Activated CD4-positive, alpha-beta memory T cell treated with anti-CD3 and anti-CD28 coated beads for 36 hours (primary cell): ENCODE data around the gene UQCRH. TPM values are rescaled to one million over a fixed set of nuclear protein-coding genes. Genes with fewer than 3 reads are reported as not detected.

Source experiments
- CTCF ChIA-PET: fragments of 350-600 bp; sonication (Branson Sonifier 250); formaldehyde crosslinking; loops from one replicate; lab custom pipeline; 2021; ENCODE audit warnings: antibody characterized with exemption, inconsistent platforms; lab: Charles Lee
- POLR2A ChIA-PET: fragments of 350-600 bp; sonication (Branson Sonifier 250); formaldehyde crosslinking; loops from one replicate; lab custom pipeline; 2021; ENCODE audit warnings: antibody characterized with exemption; lab: Charles Lee
- DNase-seq: peaks from one replicate; pipeline ENCODE4 v3.0.0-alpha.2; 2020
- H3K27ac Mint-ChIP-seq: one replicate; pipeline ENCODE4 v1.8.0; 2021; ENCODE audit warnings: mixed read lengths
- H3K27me3 Mint-ChIP-seq: one replicate; pipeline ENCODE4 v1.8.0; 2021; ENCODE audit warnings: mixed read lengths
- H3K36me3 Mint-ChIP-seq: one replicate; pipeline ENCODE4 v1.8.0; 2021; ENCODE audit warnings: mixed read lengths
- H3K4me1 Mint-ChIP-seq: one replicate; pipeline ENCODE4 v1.8.0; 2021; ENCODE audit warnings: low read depth, mixed read lengths
- H3K4me3 Mint-ChIP-seq: one replicate; pipeline ENCODE4 v1.8.0; 2021; ENCODE audit warnings: mild to moderate bottlenecking, mixed read lengths
- H3K9me3 Mint-ChIP-seq: one replicate; pipeline ENCODE4 v1.8.0; 2021; ENCODE audit warnings: mixed read lengths
- intact Hi-C: fragments of 100-400 bp; cut with micrococcal nuclease; formaldehyde crosslinking; loops from one replicate; pipeline ENCODE4 v1.15.1; 2023
- total RNA-seq, 2 experiments: library from RNA; stranded (reverse); gene quantifications; one replicate each; pipeline ENCODE4 v1.2.3, GENCODE V29; 2021

The UQCRH gene
- 100 to 1,000 TPM; 351 to 353 TPM for total RNA-seq

DNA sequence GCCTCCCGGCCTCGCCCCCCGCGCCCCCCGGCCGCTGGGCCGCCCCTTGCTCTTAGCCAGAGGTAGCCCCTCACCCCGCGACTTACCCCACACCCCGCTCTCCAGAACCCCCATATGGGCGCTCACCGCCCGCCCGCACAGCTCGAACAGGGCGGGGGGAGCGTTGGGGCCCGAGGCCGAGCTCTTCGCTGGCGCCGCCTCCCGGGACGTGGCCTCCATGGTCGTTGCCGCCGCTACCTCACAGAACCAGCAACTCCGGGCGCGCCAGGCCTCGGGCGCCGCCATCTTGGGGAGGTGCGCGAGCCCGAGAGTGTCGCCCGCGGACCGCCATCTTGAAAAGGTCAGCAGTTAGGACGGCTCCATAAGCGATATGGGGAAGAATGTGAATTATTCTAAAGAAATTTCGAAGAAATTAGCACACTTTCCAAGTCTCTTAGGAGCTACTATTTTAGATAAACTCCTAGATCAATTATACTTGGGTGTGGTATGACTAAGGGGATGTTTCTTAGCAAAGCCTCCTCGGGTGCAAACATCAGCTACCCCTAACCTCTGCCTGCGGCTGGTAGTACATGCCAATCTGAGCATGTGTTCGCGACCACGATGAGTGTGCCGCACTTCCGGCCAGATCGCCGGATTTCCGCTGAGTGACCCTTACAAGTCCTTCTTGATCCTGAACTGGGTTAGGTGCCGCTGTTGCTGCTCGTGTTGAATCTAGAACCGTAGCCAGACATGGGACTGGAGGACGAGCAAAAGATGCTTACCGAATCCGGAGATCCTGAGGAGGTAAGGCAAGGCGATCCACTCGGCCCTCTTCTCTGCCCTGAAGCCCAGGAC is at the start of gene UQCRH, which contains the start of gene LRRC41:
TSS of gene UQCRH (plus strand) at position 661 of the 834 bp plus-strand sequence. CDS start at position 730, 69 bp downstream.
TSS of gene LRRC41 (minus strand) at position 579 of the 834 bp plus-strand sequence. CDS start at position 285, 294 bp downstream.
- intact Hi-C loops, result loop anchor here (1.0 to 10.0 kb wide), 4 partner anchors 37 to 618 kb away; partner anchors contain the start of genes GPBP1L1, NSUN4, RAD54L and TMEM69
- Mint-ChIP-seq H3K27ac (peak within 1 kb of the TSS; percentile 94), H3K9me3 (no peaks in the 10 kb centered on the region), H3K4me1 (peaks cover 44% of the 10 kb centered on the region), H3K27me3 (no peaks in the 10 kb centered on the region), H3K4me3 (peak within 1 kb of the TSS; percentile 98), H3K36me3 (peaks cover 11% of the 10 kb centered on the region)
- peak; percentile 94 for DNase-seq
- POLR2A ChIA-PET, result interaction anchor here (0.6 to 2.4 kb wide), 8 partner anchors 9 to 616 kb away, joined by 3 to 16 read pairs (median 4); partner anchors contain the start of genes NSUN4 and RAD54L
- CTCF ChIA-PET, result interaction anchor here (0.9 to 2.3 kb wide), 11 partner anchors 12 to 80 kb away, joined by 3 to 28 read pairs (median 3); partner anchors contain the start of genes NSUN4 and RAD54L

DNA sequence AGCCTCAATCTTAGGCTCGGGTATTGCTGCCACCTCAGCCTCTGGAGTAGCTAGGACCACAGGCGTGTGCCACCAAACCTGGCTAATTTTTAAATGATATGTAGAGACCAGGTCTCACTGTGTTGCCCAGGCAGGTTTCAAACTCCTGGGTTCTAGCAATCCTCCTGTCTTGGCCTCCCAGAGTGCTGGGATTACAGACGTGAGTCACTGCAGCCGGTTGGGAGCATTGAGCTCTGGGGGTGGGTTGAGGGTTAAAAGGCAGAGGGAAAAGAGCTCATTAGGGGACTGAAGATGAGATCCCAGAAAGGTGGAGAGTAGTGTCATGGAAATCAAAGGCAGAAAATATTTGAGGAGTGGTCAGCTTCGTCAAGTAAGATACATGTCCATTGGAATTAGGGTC is 48.8 kb upstream of the UQCRH start:
- Mint-ChIP-seq H3K4me3 (no peak overlapping the region), H3K27ac (no peak overlapping the region), H3K4me1 (peaks cover 10% of the 10 kb centered on the region), H3K9me3 (no peaks in the 10 kb centered on the region), H3K36me3 (peaks cover 61% of the 10 kb centered on the region), H3K27me3 (no peaks in the 10 kb centered on the region)
- ChIA-PET CTCF (interaction anchor here (1.4 to 1.8 kb wide), 2 partner anchors 10 to 31 kb away, joined by 5 to 7 read pairs; no protein-coding TSS in a partner anchor), POLR2A (interaction anchor here (0.6 kb wide), 1 partner anchor 13 kb away, joined by 3 read pairs; no protein-coding TSS in a partner anchor)
- no peak for DNase-seq
- intact Hi-C loops, result no loop called here

DNA sequence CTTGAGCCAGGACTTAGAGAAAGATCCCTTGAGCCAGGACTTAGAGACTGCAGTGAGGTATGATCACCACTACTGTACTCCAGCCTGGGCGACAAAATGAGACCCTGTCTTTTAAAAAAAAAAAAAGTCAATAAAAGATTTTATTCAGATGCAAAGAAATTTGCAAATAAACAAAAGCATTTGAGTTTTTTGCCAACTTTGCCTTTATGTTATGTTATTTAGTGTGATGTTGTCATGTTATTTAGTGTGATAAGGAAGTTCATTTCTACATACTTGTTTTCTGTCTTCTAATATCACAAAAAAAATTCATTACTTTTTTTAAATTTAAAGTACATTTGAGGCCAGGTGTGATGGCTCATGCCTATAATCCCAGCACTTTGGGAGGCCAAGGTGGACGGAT is 47.0 kb upstream of the UQCRH start:
- Mint-ChIP-seq H3K27ac (no peak overlapping the region), H3K36me3 (peaks cover 68% of the 10 kb centered on the region), H3K4me3 (no peak overlapping the region), H3K9me3 (no peaks in the 10 kb centered on the region), H3K27me3 (no peaks in the 10 kb centered on the region), H3K4me1 (peaks cover 9% of the 10 kb centered on the region)
- ChIA-PET CTCF (no interaction called here), POLR2A (no interaction called here)
- intact Hi-C loops, result no loop called here
- no peak for DNase-seq

DNA sequence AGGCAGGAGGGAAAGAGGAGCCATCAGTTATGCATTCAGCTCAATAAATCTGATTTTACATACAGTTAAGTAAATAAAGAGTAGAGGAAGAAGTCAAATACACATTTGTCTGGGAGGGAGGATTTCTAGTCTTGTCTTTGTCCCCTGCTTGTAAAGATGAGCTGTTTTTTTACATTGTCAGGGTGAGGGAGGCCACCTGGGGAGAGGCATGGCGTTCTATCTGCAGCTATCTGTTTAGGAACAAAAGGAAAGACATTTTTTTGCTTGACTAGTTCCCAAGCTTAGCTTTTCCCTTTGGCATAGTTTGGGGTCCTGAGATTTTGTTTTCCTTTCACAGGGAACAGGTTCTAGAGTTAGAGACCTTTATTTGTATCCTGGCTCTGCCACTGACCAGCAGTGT is 41.0 kb upstream of the UQCRH start:
- Mint-ChIP-seq H3K27ac (no peak overlapping the region), H3K9me3 (no peaks in the 10 kb centered on the region), H3K36me3 (peaks cover 78% of the 10 kb centered on the region), H3K4me3 (no peak overlapping the region), H3K4me1 (no peaks in the 10 kb centered on the region), H3K27me3 (no peaks in the 10 kb centered on the region)
- ChIA-PET CTCF (interaction anchor here (1.3 kb wide), 1 partner anchor 17 kb away, joined by 5 read pairs; no protein-coding TSS in a partner anchor), POLR2A (interaction anchor here (1.4 kb wide), 1 partner anchor 22 kb away, joined by 3 read pairs; no protein-coding TSS in a partner anchor)
- DNase-seq, result no peak
- intact Hi-C loops, result no loop called here

DNA sequence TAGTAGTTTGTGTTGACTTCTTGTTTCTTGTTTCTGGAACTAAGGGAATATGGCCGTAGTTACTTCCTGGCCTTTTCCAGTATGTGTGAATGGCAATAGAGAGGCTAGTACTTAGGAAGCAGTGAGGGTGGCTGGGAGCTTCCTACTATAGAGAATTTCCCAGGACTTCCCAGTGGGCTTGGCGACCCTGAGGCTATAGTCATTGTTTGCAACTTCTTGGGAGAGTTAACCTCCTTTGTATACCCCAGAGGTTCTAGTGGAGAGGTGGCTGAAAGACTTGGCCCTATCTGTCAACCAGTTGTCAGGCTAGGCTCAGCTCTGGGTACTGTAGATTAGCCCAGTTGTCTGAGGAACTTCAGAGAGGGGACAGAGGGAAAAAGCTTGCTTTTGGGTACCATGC is 40.4 kb upstream of the UQCRH start:
- ChIA-PET POLR2A (interaction anchor here (1.4 kb wide), 1 partner anchor 22 kb away, joined by 3 read pairs; no protein-coding TSS in a partner anchor), CTCF (interaction anchor here (1.3 kb wide), 1 partner anchor 18 kb away, joined by 5 read pairs; no protein-coding TSS in a partner anchor)
- intact Hi-C loops, result no loop called here
- Mint-ChIP-seq H3K4me3 (no peak overlapping the region), H3K27me3 (no peaks in the 10 kb centered on the region), H3K27ac (no peak overlapping the region), H3K36me3 (peaks cover 81% of the 10 kb centered on the region), H3K4me1 (no peaks in the 10 kb centered on the region), H3K9me3 (no peaks in the 10 kb centered on the region)
- DNase-seq, result no peak

DNA sequence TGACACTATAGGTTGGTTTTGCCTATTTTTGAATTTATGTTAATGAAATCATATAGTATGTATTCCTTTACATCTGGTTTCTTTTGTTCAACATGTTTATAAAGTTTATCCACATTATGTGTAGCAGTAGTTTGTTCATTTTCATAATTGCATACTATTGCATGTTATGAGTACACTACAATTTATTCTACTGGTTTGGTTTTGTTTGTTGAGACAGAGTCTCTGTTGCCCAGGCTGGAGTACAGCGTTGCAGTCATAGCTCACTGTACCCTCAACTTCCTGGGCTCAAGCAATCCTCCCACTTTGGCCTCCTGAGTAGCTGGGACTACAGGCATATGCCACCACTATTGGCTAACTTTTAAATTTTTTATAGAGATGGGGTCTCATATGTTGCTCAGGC is 34.9 kb upstream of the UQCRH start:
- Mint-ChIP-seq H3K27ac (no peak overlapping the region), H3K4me1 (no peaks in the 10 kb centered on the region), H3K36me3 (peaks cover 81% of the 10 kb centered on the region), H3K9me3 (no peaks in the 10 kb centered on the region), H3K4me3 (no peak overlapping the region), H3K27me3 (no peaks in the 10 kb centered on the region)
- intact Hi-C loops, result no loop called here
- DNase-seq, result no peak
- POLR2A ChIA-PET, result no interaction called here
- CTCF ChIA-PET, result no interaction called here

DNA sequence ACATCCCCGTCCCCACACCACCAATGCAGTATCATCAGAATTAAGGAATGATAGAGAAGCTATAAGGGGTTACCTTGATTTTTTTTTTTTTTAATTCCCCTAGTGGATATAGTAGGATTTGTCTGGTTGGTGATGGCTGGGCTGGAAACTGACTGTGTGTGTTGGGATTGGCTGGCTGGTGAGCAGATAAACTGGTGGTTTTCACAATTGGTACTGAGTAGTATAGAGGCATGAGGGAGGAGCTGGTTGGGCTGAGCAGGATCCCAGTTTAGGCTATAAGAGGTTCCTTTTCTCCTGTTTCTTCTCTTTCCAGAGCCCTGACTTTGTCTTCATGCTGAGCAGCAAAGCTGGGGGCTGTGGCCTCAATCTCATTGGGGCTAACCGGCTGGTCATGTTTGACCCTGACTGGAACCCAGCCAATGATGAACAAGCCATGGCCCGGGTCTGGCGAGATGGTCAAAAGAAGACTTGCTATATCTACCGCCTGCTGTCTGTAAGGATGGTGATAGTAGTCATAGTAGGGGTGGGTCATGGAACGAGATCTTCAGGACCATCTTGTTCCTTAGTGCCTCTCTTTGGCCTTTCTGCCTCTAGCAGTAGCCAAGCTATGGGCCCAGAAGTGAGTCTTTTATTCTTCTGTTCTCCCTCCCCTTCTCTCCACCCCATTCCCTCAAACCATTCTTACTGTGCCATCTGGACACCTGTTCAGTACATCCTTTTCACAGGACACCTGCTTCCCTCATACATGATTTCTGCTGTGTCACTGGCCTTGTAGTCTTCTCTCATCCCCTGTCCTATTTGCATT is 29.1 kb upstream of the UQCRH start:
- Mint-ChIP-seq H3K4me3 (no peak overlapping the region), H3K9me3 (no peaks in the 10 kb centered on the region), H3K27ac (no peak overlapping the region), H3K27me3 (no peaks in the 10 kb centered on the region), H3K4me1 (no peaks in the 10 kb centered on the region), H3K36me3 (peaks cover 76% of the 10 kb centered on the region)
- POLR2A ChIA-PET, result interaction anchor here (0.8 to 2.4 kb wide), 2 partner anchors 11 to 30 kb away, joined by 3 to 6 read pairs; no protein-coding TSS in a partner anchor
- DNase-seq, result no peak
- CTCF ChIA-PET, result no interaction called here
- intact Hi-C loops, result no loop called here

DNA sequence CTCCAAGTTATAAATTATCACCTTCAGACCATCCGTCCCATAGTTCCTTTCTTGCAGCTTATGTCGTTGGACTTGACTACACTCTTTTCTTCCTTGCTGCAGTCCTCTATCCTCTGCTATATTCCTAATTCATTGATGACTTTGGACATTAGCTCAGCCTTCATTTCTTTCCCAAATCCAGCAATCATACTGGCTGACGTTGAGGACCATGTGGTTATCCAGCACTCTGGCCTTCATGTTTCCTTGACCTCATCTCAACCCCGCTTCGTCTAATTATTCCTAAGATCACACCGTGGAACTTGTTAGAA is 28.5 kb upstream of the UQCRH start:
- H3K27me3 Mint-ChIP-seq, result no peaks in the 10 kb centered on the region
- no peaks in the 10 kb centered on the region for H3K9me3 Mint-ChIP-seq
- intact Hi-C loops, result no loop called here
- DNase-seq, result no peak
- no peak overlapping the region for H3K27ac Mint-ChIP-seq
- H3K4me1 Mint-ChIP-seq, result no peaks in the 10 kb centered on the region
- peaks cover 74% of the 10 kb centered on the region for H3K36me3 Mint-ChIP-seq
- H3K4me3 Mint-ChIP-seq, result no peak overlapping the region
- ChIA-PET CTCF (interaction anchor here (3.1 kb wide), 1 partner anchor 51 kb away, joined by 8 read pairs; no protein-coding TSS in a partner anchor), POLR2A (interaction anchor here (1.3 to 2.4 kb wide), 2 partner anchors 10 to 30 kb away, joined by 4 to 6 read pairs; no protein-coding TSS in a partner anchor)

DNA sequence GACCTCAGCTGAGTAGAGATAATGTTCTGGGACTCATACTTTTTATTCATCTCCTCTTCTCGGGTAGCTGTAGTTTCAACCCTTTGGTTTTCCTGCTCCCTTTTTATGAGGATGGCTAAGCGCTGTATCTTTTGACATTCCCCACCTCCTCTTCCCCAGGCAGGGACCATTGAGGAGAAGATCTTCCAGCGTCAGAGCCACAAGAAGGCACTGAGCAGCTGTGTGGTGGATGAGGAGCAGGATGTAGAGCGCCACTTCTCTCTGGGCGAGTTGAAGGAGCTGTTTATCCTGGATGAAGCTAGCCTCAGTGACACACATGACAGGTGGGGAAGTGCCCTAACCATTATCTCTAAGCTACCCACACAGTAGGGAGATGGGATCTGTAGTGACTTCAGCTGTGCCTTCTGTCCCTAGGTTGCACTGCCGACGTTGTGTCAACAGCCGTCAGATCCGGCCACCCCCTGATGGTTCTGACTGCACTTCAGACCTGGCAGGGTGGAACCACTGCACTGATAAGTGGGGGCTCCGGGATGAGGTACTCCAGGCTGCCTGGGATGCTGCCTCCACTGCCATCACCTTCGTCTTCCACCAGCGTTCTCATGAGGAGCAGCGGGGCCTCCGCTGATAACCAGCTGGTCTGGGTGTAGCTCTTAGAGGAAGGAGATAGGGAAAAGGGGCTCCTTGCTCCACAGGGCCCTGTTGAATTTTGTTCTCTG is 25.7 kb upstream of the UQCRH start:
- DNase-seq, result no peak
- intact Hi-C loops, result no loop called here
- ChIA-PET CTCF (interaction anchor here (1.3 to 3.1 kb wide), 2 partner anchors 54 to 70 kb away, joined by 3 to 8 read pairs; no protein-coding TSS in a partner anchor), POLR2A (no interaction called here)
- peaks cover 65% of the 10 kb centered on the region for H3K36me3 Mint-ChIP-seq
- no peaks in the 10 kb centered on the region for H3K9me3 Mint-ChIP-seq
- no peak overlapping the region for H3K27ac Mint-ChIP-seq
- H3K27me3 Mint-ChIP-seq, result no peaks in the 10 kb centered on the region
- no peaks in the 10 kb centered on the region for H3K4me1 Mint-ChIP-seq
- H3K4me3 Mint-ChIP-seq, result no peak overlapping the region

DNA sequence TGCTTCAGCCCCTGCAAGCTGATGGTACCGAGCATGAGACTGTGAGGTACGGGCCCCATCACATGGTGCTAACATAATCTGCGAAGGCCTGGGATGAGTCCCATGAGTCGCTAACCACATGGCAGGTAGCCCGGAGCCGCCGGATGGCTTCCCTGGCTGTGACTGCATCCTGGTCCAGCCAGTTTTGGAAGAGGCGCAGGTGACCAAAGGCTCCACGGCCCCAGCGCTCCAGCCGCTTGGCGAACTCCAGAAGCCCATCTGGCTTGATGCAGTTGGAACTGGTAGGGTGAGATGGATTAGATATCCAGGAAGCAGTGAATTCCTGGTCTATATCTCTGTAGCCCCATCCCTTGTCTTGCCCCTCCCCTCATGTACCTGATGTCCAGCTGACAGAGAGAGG is 24.7 kb upstream of the UQCRH start:
- no peaks in the 10 kb centered on the region for H3K9me3 Mint-ChIP-seq
- H3K36me3 Mint-ChIP-seq, result peaks cover 61% of the 10 kb centered on the region
- no peaks in the 10 kb centered on the region for H3K4me1 Mint-ChIP-seq
- intact Hi-C loops, result no loop called here
- CTCF ChIA-PET, result no interaction called here
- POLR2A ChIA-PET, result no interaction called here
- H3K27me3 Mint-ChIP-seq, result no peaks in the 10 kb centered on the region
- H3K4me3 Mint-ChIP-seq, result no peak overlapping the region
- H3K27ac Mint-ChIP-seq, result no peak overlapping the region
- no peak for DNase-seq

DNA sequence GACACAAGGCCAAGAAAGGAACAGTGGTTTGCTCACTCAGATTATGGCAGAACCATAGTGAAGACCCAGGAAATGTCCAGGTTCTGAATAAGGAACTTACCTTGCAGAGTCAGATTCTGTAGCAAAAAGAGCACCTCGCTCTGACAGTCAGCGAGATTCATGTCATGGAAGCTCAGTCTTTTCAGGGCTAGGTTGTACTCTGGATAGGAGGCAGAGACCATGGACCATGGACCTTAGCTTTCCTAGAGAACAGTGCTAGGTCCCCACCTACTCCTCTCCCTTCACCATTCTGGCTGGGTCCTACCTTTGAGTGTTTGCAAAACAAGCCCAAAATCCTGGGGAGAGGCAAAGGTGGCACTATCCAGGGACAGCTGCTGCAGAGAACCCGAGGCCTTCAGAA is 23.4 kb upstream of the UQCRH start:
- ChIA-PET POLR2A (interaction anchor here (1.7 kb wide), 1 partner anchor 11 kb away, joined by 3 read pairs; no protein-coding TSS in a partner anchor), CTCF (no interaction called here)
- Mint-ChIP-seq H3K27ac (no peak overlapping the region), H3K4me3 (no peak overlapping the region), H3K4me1 (no peaks in the 10 kb centered on the region), H3K27me3 (no peaks in the 10 kb centered on the region), H3K9me3 (no peaks in the 10 kb centered on the region), H3K36me3 (peaks cover 54% of the 10 kb centered on the region)
- intact Hi-C loops, result no loop called here
- no peak for DNase-seq
